OCI-LY7 (cell line): ENCODE measurements around the gene DUOX2. TPM values are rescaled to one million over a fixed set of nuclear protein-coding genes. Genes with fewer than 3 reads are reported as not detected.

Experiments
- BruUV-seq: library from RNA; stranded (reverse); fragments of 400-500 nt; replicated peaks from 2 replicates; lab custom pipeline; 2021; lab: Mats Ljungman, UMichigan
- CTCF ChIA-PET: fragments of 300-600 bp; sonication (Branson Sonifier 250); formaldehyde crosslinking; loops from one replicate; lab custom pipeline; 2022; ENCODE audit warnings: antibody characterized with exemption; ENCODE audit not compliant: unreplicated experiment; lab: Charles Lee
- POLR2A ChIA-PET: fragments of 300-600 bp; sonication (Branson Sonifier 250); formaldehyde crosslinking; loops from one replicate; lab custom pipeline; 2022; ENCODE audit warnings: antibody characterized with exemption; lab: Charles Lee
- DNase-seq: peaks from one replicate; pipeline ENCODE4 v3.0.0-alpha.2; 2015; ENCODE audit warnings: low spot score
- H2AFZ ChIP-seq: fragments of 200-600 bp; sonication (generic), shearing (Covaris generic); 2 replicates; pipeline ENCODE4 v1.6.1; 2014; ENCODE audit warnings: mild to moderate bottlenecking, antibody characterized with exemption, low read length, moderate library complexity
- H3K27ac ChIP-seq: fragments of 200-600 bp; sonication (generic); 2 replicates; pipeline ENCODE4 v1.5.1; 2014; ENCODE audit warnings: mixed run types, low read depth, mild to moderate bottlenecking, moderate library complexity, low read length, inconsistent platforms; ENCODE audit not compliant: poor library complexity, severe bottlenecking
- H3K36me3 ChIP-seq: fragments of 200-600 bp; sonication (generic); 2 replicates; pipeline ENCODE4 v1.6.1; 2014; ENCODE audit warnings: mild to moderate bottlenecking, antibody characterized with exemption, low read length, moderate library complexity, mixed read lengths; ENCODE audit not compliant: insufficient read depth
- H3K4me1 ChIP-seq: fragments of 200-600 bp; sonication (generic); 2 replicates; pipeline ENCODE4 v1.5.1; 2014; ENCODE audit warnings: mild to moderate bottlenecking, low read length; ENCODE audit not compliant: insufficient read depth, poor library complexity, severe bottlenecking
- H3K4me2 ChIP-seq: fragments of 200-600 bp; sonication (generic); 2 replicates; pipeline ENCODE4 v1.6.1; 2014; ENCODE audit warnings: mild to moderate bottlenecking, low read length
- H3K4me3 ChIP-seq: fragments of 200-600 bp; sonication (generic); 2 replicates; pipeline ENCODE4 v1.5.1; 2014; ENCODE audit warnings: mild to moderate bottlenecking, low read depth, low read length; ENCODE audit not compliant: poor library complexity, severe bottlenecking
- H3K79me2 ChIP-seq: fragments of 200-600 bp; sonication (generic); 2 replicates; pipeline ENCODE4 v1.6.1; 2016; ENCODE audit warnings: low read depth, mild to moderate bottlenecking, low read length, moderate library complexity, mixed read lengths; ENCODE audit not compliant: insufficient read depth
- H3K9me2 ChIP-seq: fragments of 200-600 bp; sonication (generic); 2 replicates; pipeline ENCODE4 v1.6.1; 2016; ENCODE audit warnings: mild to moderate bottlenecking, low read length, mixed read lengths; ENCODE audit not compliant: insufficient read depth
- H3K9me3 ChIP-seq: fragments of 200-600 bp; sonication (generic); 2 replicates; pipeline ENCODE4 v1.6.1; 2014; ENCODE audit warnings: mild to moderate bottlenecking, mixed run types, low read length, mixed read lengths
- H4K20me1 ChIP-seq: fragments of 200-600 bp; sonication (generic); 2 replicates; pipeline ENCODE4 v1.6.1; 2014; ENCODE audit warnings: mild to moderate bottlenecking, antibody characterized with exemption, low read length, moderate library complexity, mixed read lengths; ENCODE audit not compliant: insufficient read depth
- EZH2phosphoT487 ChIP-seq: fragments of 200-600 bp; sonication (generic); IDR thresholded peaks from 2 replicates; pipeline ENCODE4 v1.6.1; 2018; ENCODE audit warnings: low read depth, borderline replicate concordance, mild to moderate bottlenecking, mixed run types, antibody characterized with exemption, low read length, moderate library complexity, mixed read lengths
- intact Hi-C: fragments of 100-400 bp; cut with micrococcal nuclease; formaldehyde crosslinking; loops from one replicate; pipeline ENCODE4 v1.10.0; 2022; ENCODE audit not compliant: unreplicated experiment
- total RNA-seq, 2 experiments: library from RNA; depleted of rRNA in 1 of 2; stranded (reverse); fragments of >200 nt in 1 of 2; shearing (Covaris generic) in 1 of 2; gene quantifications; 2 replicates each; pipeline ENCODE4 v1.2.3, GENCODE V29; 2014 to 2022
- TF ChIP-seq, protein P1 (sequence below): fragments of 200-600 bp; sonication (generic); conservative IDR thresholded peaks from 2 replicates; pipeline ENCODE4 v1.5.1; 2014; ENCODE audit warnings: mild to moderate bottlenecking, antibody characterized with exemption, low read length, moderate library complexity, mixed read lengths

DUOX2 gene
- total RNA-seq, 2 experiments from 2014 or later = 0.03 to 0.06 TPM

DNA sequence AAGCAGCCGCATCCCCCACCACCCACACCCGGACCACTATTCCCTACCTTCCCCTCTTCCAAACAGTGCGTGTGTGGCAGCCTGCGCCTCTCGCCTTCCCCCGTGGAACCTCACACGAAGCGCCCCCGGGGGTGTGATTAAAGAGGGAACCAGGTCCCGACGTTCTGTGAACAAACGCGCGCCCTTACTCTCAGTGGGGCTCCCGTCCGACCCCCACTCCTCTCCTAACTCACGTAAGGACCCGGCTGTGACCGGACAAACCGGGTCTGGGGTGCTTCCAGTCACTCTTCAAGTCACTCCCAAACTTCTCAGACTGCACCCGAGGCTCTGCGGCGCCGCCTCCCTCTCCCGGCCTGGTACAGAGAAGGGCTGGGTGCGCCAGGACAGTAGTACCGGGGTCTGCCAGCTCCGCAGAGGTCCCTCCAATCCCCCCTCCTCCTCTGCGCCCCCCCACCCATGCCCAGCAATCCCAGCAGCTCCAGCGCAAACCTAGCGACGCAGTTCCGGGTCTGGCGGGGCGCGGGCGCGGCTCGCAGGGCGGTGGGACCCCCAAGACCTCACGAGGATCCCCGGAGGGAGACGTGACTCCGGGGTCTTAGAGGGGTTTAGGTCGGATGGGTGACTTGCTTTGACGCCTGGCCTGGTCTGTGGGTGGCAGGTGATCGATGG lies 15.1 kb upstream of the DUOX2 start:
- H3K4me3 ChIP-seq = no peak overlapping the region
- BruUV-seq = no TSS peak
- intact Hi-C loops = loop anchor here (5.0 kb wide), 1 partner anchor 328 kb away; no protein-coding TSS in a partner anchor
- TF ChIP-seq, protein P1, sequence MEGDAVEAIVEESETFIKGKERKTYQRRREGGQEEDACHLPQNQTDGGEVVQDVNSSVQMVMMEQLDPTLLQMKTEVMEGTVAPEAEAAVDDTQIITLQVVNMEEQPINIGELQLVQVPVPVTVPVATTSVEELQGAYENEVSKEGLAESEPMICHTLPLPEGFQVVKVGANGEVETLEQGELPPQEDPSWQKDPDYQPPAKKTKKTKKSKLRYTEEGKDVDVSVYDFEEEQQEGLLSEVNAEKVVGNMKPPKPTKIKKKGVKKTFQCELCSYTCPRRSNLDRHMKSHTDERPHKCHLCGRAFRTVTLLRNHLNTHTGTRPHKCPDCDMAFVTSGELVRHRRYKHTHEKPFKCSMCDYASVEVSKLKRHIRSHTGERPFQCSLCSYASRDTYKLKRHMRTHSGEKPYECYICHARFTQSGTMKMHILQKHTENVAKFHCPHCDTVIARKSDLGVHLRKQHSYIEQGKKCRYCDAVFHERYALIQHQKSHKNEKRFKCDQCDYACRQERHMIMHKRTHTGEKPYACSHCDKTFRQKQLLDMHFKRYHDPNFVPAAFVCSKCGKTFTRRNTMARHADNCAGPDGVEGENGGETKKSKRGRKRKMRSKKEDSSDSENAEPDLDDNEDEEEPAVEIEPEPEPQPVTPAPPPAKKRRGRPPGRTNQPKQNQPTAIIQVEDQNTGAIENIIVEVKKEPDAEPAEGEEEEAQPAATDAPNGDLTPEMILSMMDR = no peak
- TF ChIP-seq EZH2phosphoT487 = no peak
- no peaks in the 10 kb centered on the region for H3K4me1 ChIP-seq
- no peak overlapping the region for H3K27ac ChIP-seq
- H2AFZ ChIP-seq = no peak overlapping the region
- H3K79me2 ChIP-seq = no peaks in the 10 kb centered on the region
- ChIA-PET CTCF (no interaction called here), POLR2A (no interaction called here)
- H3K4me2 ChIP-seq = no peak overlapping the region
- H3K9me3 ChIP-seq = no peaks in the 10 kb centered on the region
- no peaks in the 10 kb centered on the region for H4K20me1 ChIP-seq
- no peaks in the 10 kb centered on the region for H3K36me3 ChIP-seq
- no peak for DNase-seq
- no peaks in the 10 kb centered on the region for H3K9me2 ChIP-seq

GRCh38 chr15:45126535-45127158 lies 12.7 kb upstream of the DUOX2 start:
- Histone ChIP-seq H3K4me1 (no peaks in the 10 kb centered on the region), H3K4me2 (no peak overlapping the region), H3K4me3 (no peak overlapping the region), H4K20me1 (no peaks in the 10 kb centered on the region), H3K9me2 (no peaks in the 10 kb centered on the region), H3K79me2 (no peaks in the 10 kb centered on the region), H3K36me3 (no peaks in the 10 kb centered on the region), H2AFZ (no peak overlapping the region), H3K27ac (no peak overlapping the region), H3K9me3 (no peaks in the 10 kb centered on the region)
- intact Hi-C loops = loop anchor here (5.0 kb wide), 1 partner anchor 331 kb away; no protein-coding TSS in a partner anchor
- TF ChIP-seq EZH2phosphoT487 = no peak
- TF ChIP-seq, protein P1 = peak; percentile 95
- DNase-seq = peak; percentile 49
- ChIA-PET CTCF (no interaction called here), POLR2A (interaction anchor here (1.2 kb wide), 1 partner anchor 50 kb away, joined by 3 read pairs; no protein-coding TSS in a partner anchor)
- no TSS peak for BruUV-seq

- no peak overlapping the region for H2AFZ ChIP-seq
- no peaks in the 10 kb centered on the region for H3K9me3 ChIP-seq
- no peak overlapping the region for H3K27ac ChIP-seq
- H3K4me1 ChIP-seq = no peaks in the 10 kb centered on the region
- H3K9me2 ChIP-seq = no peaks in the 10 kb centered on the region
- DNase-seq = no peak
- H3K79me2 ChIP-seq = no peaks in the 10 kb centered on the region
- ChIA-PET CTCF (no interaction called here), POLR2A (no interaction called here)
- no peaks in the 10 kb centered on the region for H4K20me1 ChIP-seq
- H3K4me3 ChIP-seq = no peak overlapping the region
- no TSS peak for BruUV-seq
- H3K4me2 ChIP-seq = no peak overlapping the region
- intact Hi-C loops = no loop called here
- H3K36me3 ChIP-seq = no peaks in the 10 kb centered on the region
- no peak for TF ChIP-seq EZH2phosphoT487
- TF ChIP-seq, protein P1 = no peak
Measured at GRCh38 chr15:45123397-45123796, 9.4 kb upstream of the DUOX2 start.
